NCI-H1436 treated with DMSO at 0.1 percent for 48 hours (cell line): Measurements from ENCODE around the gene AMBN.

Experiments
- DNase-seq: peaks from one replicate; lab custom pipeline; 2025; lab: John Stamatoyannopoulos, UW

The AMBN gene, protein sequence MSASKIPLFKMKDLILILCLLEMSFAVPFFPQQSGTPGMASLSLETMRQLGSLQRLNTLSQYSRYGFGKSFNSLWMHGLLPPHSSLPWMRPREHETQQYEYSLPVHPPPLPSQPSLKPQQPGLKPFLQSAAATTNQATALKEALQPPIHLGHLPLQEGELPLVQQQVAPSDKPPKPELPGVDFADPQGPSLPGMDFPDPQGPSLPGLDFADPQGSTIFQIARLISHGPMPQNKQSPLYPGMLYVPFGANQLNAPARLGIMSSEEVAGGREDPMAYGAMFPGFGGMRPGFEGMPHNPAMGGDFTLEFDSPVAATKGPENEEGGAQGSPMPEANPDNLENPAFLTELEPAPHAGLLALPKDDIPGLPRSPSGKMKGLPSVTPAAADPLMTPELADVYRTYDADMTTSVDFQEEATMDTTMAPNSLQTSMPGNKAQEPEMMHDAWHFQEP

DNA sequence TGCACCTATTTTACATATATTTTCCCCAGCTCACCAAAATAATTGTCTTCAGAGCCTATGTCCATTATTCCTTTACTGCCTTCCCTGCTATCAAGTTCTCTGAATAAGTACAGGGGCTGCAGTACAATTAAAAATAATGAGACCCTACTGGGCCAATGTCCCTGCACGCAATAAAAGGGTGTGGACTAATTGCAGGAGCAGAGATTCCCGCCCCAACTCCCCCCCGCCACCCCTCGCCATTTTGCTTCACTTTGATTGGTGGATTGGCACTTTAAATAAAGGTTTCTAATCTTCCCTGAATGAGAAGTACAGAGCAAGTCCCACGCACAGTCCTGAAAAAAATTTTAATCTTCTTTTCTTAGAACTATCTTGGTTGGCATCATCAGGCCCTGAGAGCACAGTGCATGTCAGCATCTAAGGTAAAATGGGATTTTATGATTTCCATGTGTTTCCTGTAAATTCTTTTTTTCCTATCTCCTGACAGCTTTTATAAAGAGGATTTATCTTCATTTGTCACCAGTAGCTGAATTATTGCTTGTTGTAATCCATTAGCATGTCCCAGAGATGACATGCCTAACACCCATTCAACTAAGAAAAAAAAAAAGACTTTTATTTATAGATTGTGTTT is at the start of gene AMBN:
TSS of gene AMBN (plus strand) at position 302 of the 628 bp plus-strand sequence. CDS start at position 405, 103 bp downstream.
- no peak for DNase-seq

GRCh38 chr4:70544279-70544868 is 47.7 kb upstream of the AMBN start:
- no peak for DNase-seq

- no peak for DNase-seq
These were observed 35.2 kb upstream of the AMBN start for GRCh38 chr4:70556856-70557255.

DNA sequence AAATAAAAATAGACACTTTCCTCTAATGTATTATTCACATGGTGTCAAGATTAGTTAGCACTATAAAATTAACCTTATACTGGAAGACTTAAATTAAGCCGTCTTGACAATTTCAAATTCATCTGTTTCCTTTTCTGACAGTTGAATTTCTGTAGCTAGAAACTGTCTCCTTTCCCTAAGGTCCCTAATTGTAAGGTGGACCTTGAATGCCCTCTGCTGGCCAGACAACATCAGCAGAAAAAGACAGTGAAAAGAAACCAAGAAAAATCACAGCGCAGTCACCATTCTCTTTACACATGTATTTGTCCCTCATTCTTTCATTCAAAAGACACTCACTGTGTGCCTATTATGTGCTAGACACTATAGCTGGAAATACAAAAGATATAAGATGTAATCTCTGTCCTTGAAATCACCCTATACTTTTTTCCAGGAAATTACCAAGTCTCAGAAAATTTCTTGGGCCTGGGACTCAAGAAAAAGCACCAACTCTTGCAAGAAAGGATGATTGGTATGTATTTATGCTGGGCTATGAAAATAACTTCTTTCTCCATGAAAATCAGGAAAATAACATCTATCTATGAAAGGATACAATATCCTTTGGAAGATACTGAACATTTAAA is 32.7 kb upstream of the AMBN start:
- DNase-seq = no peak

DNA sequence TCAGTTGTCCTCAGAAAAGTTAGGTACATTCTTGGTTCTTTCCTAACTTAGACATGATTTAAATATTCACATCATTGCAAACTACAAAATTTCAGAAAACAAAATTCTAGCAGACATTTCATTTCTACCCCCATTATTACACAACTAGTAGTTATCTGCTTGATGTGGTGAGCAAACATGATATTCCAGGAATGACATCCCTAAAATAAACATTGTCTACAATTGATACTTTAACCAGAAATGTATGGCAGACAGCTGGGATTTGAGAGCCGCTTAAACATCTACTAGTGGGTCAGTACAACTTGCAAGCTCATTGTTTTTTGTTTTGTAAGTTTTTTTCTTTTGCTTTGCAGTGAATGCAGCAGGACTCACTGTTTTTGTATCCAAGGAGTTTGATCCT is 32.1 kb upstream of the AMBN start:
- no peak for DNase-seq

- DNase-seq = no peak
These were observed 28.0 kb upstream of the AMBN start for GRCh38 chr4:70564033-70564432.

- no peak for DNase-seq
These were observed 21.3 kb upstream of the AMBN start for GRCh38 chr4:70570796-70571195.

- no peak for DNase-seq
These were observed 20.3 kb upstream of the AMBN start for GRCh38 chr4:70571772-70572171.

GRCh38 chr4:70575964-70576363 is 16.1 kb upstream of the AMBN start:
- DNase-seq = no peak

DNA sequence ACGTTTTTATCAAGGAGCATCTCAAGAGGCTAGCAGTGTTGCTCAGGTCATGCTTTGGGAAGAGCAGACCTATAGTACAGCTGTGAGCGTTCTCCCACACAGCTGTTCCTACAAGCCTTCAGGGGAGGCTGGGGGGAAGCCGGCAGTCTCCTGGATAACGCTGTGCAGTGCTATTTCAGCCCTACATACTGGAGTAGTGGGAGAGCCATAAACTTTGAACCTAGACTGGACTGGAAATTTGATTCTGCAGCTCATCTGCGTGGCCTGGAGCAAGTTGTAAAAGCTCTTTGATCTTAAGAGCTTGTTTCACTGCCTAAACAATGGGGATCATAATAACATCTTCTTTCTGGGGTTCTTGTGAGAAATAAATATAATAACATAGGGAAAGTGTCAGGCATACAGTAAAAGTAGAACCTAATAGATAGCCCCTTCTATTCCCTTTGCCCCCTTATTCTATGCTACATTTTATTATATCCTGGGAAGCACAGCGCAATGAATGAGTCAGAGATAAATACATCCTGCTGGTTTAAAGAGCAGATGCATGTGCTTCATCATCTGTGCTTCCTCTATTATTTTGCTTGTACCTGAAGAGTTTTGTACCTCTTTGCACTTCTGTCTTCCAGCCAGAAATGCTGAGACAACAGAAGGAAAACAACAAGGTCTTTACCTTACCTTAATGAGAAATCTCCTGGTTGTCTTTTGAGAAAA is 14.7 kb upstream of the AMBN start:
- DNase-seq = no peak

- DNase-seq = no peak
These were observed 10.1 kb upstream of the AMBN start for GRCh38 chr4:70581980-70582379.

- DNase-seq = no peak
These were observed 7.9 kb upstream of the AMBN start for GRCh38 chr4:70583952-70584834.

GRCh38 chr4:70586841-70587240 is 5.2 kb upstream of the AMBN start:
- no peak for DNase-seq

GRCh38 chr4:70589785-70590184 is 2.3 kb upstream of the AMBN start:
- no peak for DNase-seq

- no peak for DNase-seq
These were observed 2.1 kb downstream of the AMBN start for GRCh38 chr4:70594196-70594595.

DNA sequence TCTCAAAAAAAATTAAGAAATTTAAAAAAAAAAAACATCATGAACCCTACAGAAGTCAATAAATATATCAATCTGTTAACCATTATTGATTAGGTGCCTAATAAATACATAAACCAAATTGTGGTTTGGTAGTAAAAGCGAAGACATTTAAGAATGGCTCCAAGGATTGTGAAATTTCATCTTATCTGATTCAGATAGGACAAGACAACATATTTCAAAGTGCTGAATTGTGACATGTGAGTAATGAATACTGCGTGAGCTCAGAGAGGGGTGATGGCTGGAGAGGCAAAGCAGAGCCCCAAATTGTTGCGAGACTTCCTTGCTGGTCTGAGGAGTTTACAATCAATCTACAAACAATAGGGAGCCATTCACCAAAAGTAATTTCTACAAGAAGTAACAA is 8.2 kb downstream of the AMBN start:
- DNase-seq = no peak

DNA sequence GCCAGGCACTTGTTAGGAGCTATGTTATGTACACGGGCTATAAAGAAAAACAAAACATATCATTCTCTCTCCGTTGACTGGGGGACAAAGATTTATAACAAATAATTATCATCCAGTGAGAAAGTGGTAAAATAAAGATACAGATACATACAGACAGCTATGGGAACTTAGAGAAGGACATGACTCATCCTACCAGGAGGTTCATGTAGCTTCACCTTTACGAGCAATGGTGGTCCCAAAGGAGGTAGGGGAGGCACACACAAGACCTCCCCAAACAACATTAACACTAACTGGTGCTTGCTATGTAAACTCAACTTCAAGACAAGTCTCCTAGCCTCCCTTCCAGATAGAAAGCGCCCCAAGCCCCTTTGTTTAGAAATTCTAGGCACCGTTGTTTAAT is 8.9 kb downstream of the AMBN start:
- DNase-seq = no peak

DNA sequence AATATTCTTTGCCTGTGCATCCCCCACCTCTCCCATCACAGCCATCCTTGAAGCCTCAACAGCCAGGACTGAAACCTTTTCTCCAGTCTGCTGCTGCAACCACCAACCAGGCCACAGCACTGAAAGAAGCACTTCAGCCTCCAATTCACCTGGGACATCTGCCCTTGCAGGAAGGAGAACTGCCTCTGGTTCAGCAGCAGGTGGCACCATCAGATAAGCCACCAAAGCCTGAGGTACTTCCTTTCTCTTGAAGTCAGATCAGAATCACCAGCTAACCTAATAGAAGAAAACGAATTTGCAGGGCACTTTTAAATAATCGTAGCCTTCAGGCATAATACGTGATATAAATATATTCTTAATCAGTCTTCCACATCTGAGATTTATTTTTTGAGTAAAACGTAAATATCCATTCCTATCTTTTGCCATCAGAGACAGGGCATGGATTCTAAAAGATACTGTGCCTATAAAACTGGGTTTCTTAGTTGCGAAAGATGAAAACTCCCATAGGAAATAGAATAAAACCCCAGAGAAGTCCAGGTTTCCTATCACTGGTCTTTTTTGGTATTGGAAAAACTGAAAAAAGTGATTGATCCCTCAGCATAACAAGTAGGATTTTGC is 9.5 kb downstream of the AMBN start:
- DNase-seq = peak; percentile 29

- no peak for DNase-seq
These were observed 11.8 kb downstream of the AMBN start for GRCh38 chr4:70603856-70604255.

DNA sequence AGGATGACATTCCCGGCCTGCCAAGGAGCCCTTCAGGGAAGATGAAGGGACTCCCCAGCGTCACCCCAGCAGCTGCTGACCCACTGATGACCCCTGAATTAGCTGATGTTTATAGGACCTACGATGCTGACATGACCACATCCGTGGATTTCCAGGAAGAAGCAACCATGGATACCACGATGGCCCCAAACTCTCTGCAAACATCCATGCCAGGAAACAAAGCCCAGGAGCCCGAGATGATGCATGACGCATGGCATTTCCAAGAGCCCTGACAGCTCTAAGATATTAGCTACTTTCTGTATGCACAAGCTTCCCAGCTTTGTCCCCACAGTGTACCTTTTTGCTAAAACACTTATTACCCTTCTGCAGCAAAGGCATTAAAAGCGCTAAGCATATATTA is 14.4 kb downstream of the AMBN start:
- DNase-seq = no peak
